ENCODE measurements around the gene FRY. TPM values are rescaled to one million over a fixed set of nuclear protein-coding genes. Genes with fewer than 3 reads are reported as not detected.

The FRY gene
- total RNA-seq, 2 donors from 2014 or later, result 16.4 to 33.3 TPM

DNA sequence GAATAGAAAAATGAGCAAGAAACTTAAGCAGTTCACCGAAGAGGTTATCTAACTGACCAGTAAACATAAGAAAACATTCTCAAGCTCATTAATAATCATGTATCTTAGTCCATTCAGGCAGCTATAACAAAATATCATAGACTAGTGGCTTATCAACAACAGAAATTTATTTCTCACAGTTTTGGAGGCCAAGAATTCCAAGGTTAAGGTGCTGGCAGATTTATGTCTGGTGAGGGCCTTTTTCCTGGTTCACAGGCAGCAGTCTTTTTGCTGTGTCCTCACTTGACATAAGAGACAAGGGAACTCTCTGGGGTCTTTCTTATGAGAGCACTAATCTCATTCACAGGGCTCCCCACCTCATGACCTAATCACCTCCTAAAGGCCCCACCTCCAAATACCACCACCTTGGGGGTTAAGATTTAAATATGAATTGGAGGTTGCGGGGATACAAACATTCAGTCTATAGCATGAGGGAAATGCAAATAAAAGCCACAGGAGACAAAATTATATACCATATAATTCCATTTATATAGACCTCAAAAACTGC is 160.0 kb downstream of the FRY start:
- Histone ChIP-seq H3K27ac (no peak overlapping the region), H3K9me3 (no peaks in the 10 kb centered on the region), H3K36me3 (no peaks in the 10 kb centered on the region), H3K4me3 (no peak overlapping the region), H3K4me1 (replicated peaks) (no peaks in the 10 kb centered on the region), H3K27me3 (replicated peaks; ENCODE audit: insufficient read depth) (no peaks in the 10 kb centered on the region)
- TF ChIP-seq POLR2A (IDR thresholded peaks at IDR 0.05), result no peak
- TF ChIP-seq POLR2AphosphoS5 (IDR thresholded peaks at IDR 0.05), result no peak
- TF ChIP-seq, protein P1, sequence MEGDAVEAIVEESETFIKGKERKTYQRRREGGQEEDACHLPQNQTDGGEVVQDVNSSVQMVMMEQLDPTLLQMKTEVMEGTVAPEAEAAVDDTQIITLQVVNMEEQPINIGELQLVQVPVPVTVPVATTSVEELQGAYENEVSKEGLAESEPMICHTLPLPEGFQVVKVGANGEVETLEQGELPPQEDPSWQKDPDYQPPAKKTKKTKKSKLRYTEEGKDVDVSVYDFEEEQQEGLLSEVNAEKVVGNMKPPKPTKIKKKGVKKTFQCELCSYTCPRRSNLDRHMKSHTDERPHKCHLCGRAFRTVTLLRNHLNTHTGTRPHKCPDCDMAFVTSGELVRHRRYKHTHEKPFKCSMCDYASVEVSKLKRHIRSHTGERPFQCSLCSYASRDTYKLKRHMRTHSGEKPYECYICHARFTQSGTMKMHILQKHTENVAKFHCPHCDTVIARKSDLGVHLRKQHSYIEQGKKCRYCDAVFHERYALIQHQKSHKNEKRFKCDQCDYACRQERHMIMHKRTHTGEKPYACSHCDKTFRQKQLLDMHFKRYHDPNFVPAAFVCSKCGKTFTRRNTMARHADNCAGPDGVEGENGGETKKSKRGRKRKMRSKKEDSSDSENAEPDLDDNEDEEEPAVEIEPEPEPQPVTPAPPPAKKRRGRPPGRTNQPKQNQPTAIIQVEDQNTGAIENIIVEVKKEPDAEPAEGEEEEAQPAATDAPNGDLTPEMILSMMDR (IDR thresholded peaks at IDR 0.05), result no peak
- 91% methylated on average over 2 of the region's 2 CpGs for WGBS
- no peak for DNase-seq (ENCODE audit: low spot score)
- intact Hi-C loops (cut with DNase I), result no loop called here

DNA sequence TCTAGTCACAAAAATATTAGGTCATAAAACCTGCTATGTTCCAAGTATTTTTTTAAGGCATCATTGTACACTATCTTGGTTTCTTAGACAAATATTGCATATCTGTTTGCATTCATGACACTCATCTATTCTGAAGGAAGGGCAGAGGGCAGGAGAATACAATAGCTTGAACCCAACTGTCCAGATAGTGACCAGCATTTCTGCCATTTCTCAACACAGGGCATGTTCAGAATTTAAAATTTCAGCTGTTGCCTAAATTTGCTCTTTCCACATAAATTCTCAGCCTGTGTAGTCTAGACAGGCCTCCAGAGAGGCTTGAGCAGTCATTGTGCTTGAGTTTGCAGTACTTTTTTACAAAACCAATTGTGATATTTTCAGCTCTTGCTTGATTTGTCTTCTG is 164.1 kb downstream of the FRY start:
- no peak overlapping the region for H3K27ac ChIP-seq
- no peaks in the 10 kb centered on the region for H3K4me1 ChIP-seq (replicated peaks)
- DNase-seq (ENCODE audit: low spot score), result no peak
- intact Hi-C loops (cut with DNase I), result no loop called here
- H3K4me3 ChIP-seq, result no peak overlapping the region
- H3K27me3 ChIP-seq (replicated peaks; ENCODE audit: insufficient read depth), result no peaks in the 10 kb centered on the region
- no peaks in the 10 kb centered on the region for H3K9me3 ChIP-seq
- H3K36me3 ChIP-seq, result no peaks in the 10 kb centered on the region
- no peak for TF ChIP-seq POLR2AphosphoS5 (IDR thresholded peaks at IDR 0.05)
- no peak for TF ChIP-seq POLR2A (IDR thresholded peaks at IDR 0.05)
- TF ChIP-seq, protein P1 (IDR thresholded peaks at IDR 0.05), result no peak

DNA sequence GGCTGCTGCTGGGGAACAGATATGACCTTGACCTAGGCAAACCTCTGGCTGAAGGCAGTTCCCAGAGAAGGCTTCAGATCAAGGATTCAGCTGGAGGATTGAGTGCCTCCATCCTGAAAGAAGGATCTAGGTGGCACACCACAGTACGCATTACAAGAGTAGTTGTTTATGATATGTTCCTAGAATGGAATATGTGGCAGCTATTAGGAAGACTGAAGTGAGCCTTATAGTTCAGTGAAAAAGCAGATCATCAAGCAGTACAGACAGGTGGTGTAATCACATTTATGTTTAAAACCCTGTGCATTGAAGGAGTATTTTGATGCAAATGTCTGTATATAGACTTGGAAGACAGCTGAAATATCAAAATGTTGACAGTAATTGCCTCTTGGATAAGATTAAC is 167.6 kb downstream of the FRY start:
- TF ChIP-seq POLR2AphosphoS5 (IDR thresholded peaks at IDR 0.05) (no peak), POLR2A (IDR thresholded peaks at IDR 0.05) (no peak)
- TF ChIP-seq, protein P1 (IDR thresholded peaks at IDR 0.05), result no peak
- Histone ChIP-seq H3K4me3 (no peak overlapping the region), H3K27me3 (replicated peaks; ENCODE audit: insufficient read depth) (no peaks in the 10 kb centered on the region), H3K36me3 (no peaks in the 10 kb centered on the region), H3K9me3 (no peaks in the 10 kb centered on the region), H3K4me1 (replicated peaks) (no peaks in the 10 kb centered on the region), H3K27ac (no peak overlapping the region)
- intact Hi-C loops (cut with DNase I), result no loop called here
- WGBS, result 100% methylated on average over 1 of the region's 1 CpG
- DNase-seq (ENCODE audit: low spot score), result no peak

DNA sequence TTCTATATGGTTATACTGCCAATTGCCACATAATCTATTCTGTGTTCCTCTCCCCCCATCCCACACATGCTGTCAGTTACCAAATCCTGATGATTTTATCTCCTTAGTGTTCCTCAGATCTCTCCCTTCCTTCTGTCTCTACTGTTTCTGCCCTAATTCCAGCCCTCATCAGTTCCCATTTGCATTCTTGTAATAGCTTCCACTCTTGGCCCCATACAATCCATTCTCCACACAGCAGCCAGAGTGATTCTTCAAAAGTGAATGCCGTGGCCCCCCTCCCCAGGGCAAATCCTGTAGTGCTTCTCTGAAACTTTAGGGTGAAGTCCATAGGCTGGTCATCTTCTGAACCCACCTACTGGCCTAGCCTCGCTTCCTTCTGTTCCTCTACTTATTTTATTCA is 169.2 kb downstream of the FRY start:
- Histone ChIP-seq H3K4me1 (replicated peaks) (no peaks in the 10 kb centered on the region), H3K27me3 (replicated peaks; ENCODE audit: insufficient read depth) (no peaks in the 10 kb centered on the region), H3K27ac (no peak overlapping the region), H3K9me3 (no peaks in the 10 kb centered on the region), H3K4me3 (no peak overlapping the region), H3K36me3 (no peaks in the 10 kb centered on the region)
- 90% methylated on average over 2 of the region's 2 CpGs for WGBS
- TF ChIP-seq POLR2A (IDR thresholded peaks at IDR 0.05) (no peak), POLR2AphosphoS5 (IDR thresholded peaks at IDR 0.05) (no peak)
- TF ChIP-seq, protein P1 (IDR thresholded peaks at IDR 0.05), result no peak
- no peak for DNase-seq (ENCODE audit: low spot score)
- intact Hi-C loops (cut with DNase I), result no loop called here

DNA sequence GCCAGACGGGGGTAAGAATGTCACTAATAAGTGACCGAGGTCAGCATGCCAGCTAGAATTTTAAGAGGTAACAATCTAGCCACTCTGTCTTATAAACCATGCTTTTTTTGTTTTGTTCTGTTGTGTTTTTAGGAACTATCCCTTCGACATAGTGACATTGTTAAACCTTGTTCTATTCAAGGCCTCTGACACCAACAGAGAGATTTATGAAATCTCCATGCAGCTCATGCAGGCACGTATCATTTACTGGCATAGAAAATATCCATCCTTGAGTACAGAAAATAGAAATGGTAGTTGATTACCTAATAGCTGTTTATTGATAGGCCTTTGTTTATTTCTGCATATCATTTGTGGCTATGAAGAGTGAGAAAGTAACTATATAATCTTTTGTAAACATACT is 170.2 kb downstream of the FRY start:
- no peaks in the 10 kb centered on the region for H3K4me1 ChIP-seq (replicated peaks)
- H3K27ac ChIP-seq, result no peak overlapping the region
- no peaks in the 10 kb centered on the region for H3K27me3 ChIP-seq (replicated peaks; ENCODE audit: insufficient read depth)
- H3K36me3 ChIP-seq, result no peaks in the 10 kb centered on the region
- WGBS, result 84% methylated on average over 4 of the region's 4 CpGs
- no peak overlapping the region for H3K4me3 ChIP-seq
- intact Hi-C loops (cut with DNase I), result no loop called here
- no peaks in the 10 kb centered on the region for H3K9me3 ChIP-seq
- TF ChIP-seq, protein P1 (IDR thresholded peaks at IDR 0.05), result no peak
- TF ChIP-seq POLR2A (IDR thresholded peaks at IDR 0.05), result no peak
- TF ChIP-seq POLR2AphosphoS5 (IDR thresholded peaks at IDR 0.05), result no peak
- DNase-seq (ENCODE audit: low spot score), result no peak
